Measurements from ENCODE around the gene GPR61. TPM values are rescaled to one million over a fixed set of nuclear protein-coding genes. Genes with fewer than 3 reads are reported as not detected.
A peak's percentile ranks its signal among the peaks of the same experiment; 100 is the strongest.

Gene GPR61
- total RNA-seq, 1 donor from 2014 or later, result 0.08 TPM

- Histone ChIP-seq H3K4me1 (peaks cover 40% of the 10 kb centered on the region), H3K27me3 (ENCODE audit: low read depth) (no peaks in the 10 kb centered on the region), H3K9me3 (replicated peaks) (no peaks in the 10 kb centered on the region), H3K4me3 (peak overlapping the region; percentile 94), H3K36me3 (peaks cover 25% of the 10 kb centered on the region), H3K27ac (replicated peaks) (peak overlapping the region; percentile 90)
- no peak for DNase-seq
- intact Hi-C loops (cut with micrococcal nuclease), result no loop called here
- TF ChIP-seq CTCF (IDR thresholded peaks at IDR 0.05; ENCODE audit: borderline replicate concordance), result no peak
Measured at GRCh38 chr1:109493227-109493626, 46.4 kb upstream of the GPR61 start.

- intact Hi-C loops (cut with micrococcal nuclease), result loop anchor here (2.0 kb wide), 1 partner anchor 43 kb away; no protein-coding TSS in a partner anchor
- H3K4me1 ChIP-seq, result peaks cover 44% of the 10 kb centered on the region
Measured at GRCh38 chr1:109493805-109494539, 45.7 kb upstream of the GPR61 start, which contains the start of gene CYB561D1. TSS of gene CYB561D1 (plus strand) at chr1:109494094. CDS start at chr1:109494140, 46 bp downstream.

GRCh38 chr1:109495738-109496137 lies 43.9 kb upstream of the GPR61 start:
- no peak for DNase-seq
- Histone ChIP-seq H3K27ac (replicated peaks) (no peak overlapping the region), H3K27me3 (ENCODE audit: low read depth) (no peaks in the 10 kb centered on the region), H3K9me3 (replicated peaks) (no peaks in the 10 kb centered on the region), H3K4me3 (no peak overlapping the region), H3K4me1 (peaks cover 38% of the 10 kb centered on the region), H3K36me3 (peaks cover 19% of the 10 kb centered on the region)
- no peak for TF ChIP-seq CTCF (IDR thresholded peaks at IDR 0.05; ENCODE audit: borderline replicate concordance)
- intact Hi-C loops (cut with micrococcal nuclease), result loop anchor here (2.0 kb wide), 1 partner anchor 41 kb away; no protein-coding TSS in a partner anchor

More at GRCh38 chr1:109493805-109494539, 45.7 kb upstream of the GPR61 start, which contains the start of gene CYB561D1:
- no peaks in the 10 kb centered on the region for H3K9me3 ChIP-seq (replicated peaks)
- peaks cover 18% of the 10 kb centered on the region for H3K36me3 ChIP-seq
- H3K27me3 ChIP-seq (ENCODE audit: low read depth), result no peaks in the 10 kb centered on the region
- peak within 1 kb of the TSS; percentile 90 for H3K27ac ChIP-seq (replicated peaks)
- DNase-seq, result peak; percentile 88
- peak within 1 kb of the TSS; percentile 94 for H3K4me3 ChIP-seq
- peak; percentile 98 for TF ChIP-seq CTCF (IDR thresholded peaks at IDR 0.05; ENCODE audit: borderline replicate concordance)

GRCh38 chr1:109497449-109498160 lies 42.1 kb upstream of the GPR61 start:
- Histone ChIP-seq H3K4me3 (no peak overlapping the region), H3K9me3 (replicated peaks) (no peaks in the 10 kb centered on the region), H3K4me1 (peaks cover 30% of the 10 kb centered on the region), H3K27me3 (ENCODE audit: low read depth) (no peaks in the 10 kb centered on the region), H3K27ac (replicated peaks) (no peak overlapping the region), H3K36me3 (peaks cover 31% of the 10 kb centered on the region)
- no peak for TF ChIP-seq CTCF (IDR thresholded peaks at IDR 0.05; ENCODE audit: borderline replicate concordance)
- DNase-seq, result no peak
- intact Hi-C loops (cut with micrococcal nuclease), result no loop called here

- no peaks in the 10 kb centered on the region for H3K27me3 ChIP-seq (ENCODE audit: low read depth)
- peaks cover 25% of the 10 kb centered on the region for H3K4me1 ChIP-seq
- intact Hi-C loops (cut with micrococcal nuclease), result no loop called here
- H3K36me3 ChIP-seq, result peaks cover 31% of the 10 kb centered on the region
- no peak for DNase-seq
- peak; percentile 63 for TF ChIP-seq CTCF (IDR thresholded peaks at IDR 0.05; ENCODE audit: borderline replicate concordance)
- no peaks in the 10 kb centered on the region for H3K9me3 ChIP-seq (replicated peaks)
- H3K4me3 ChIP-seq, result no peak overlapping the region
- no peak overlapping the region for H3K27ac ChIP-seq (replicated peaks)
Measured at GRCh38 chr1:109498161-109498801, 41.4 kb upstream of the GPR61 start.
